HepG2 (cell line): ENCODE data around the gene NUP93. TPM values are rescaled to one million over a fixed set of nuclear protein-coding genes. Genes with fewer than 3 reads are reported as not detected.
A peak's percentile ranks its signal among the peaks of the same experiment; 100 is the strongest.

Experiments used
- ATAC-seq: fragments of 200-7000 bp; cut with Tn5 transposase; 3 replicates; pipeline ENCODE4 v1.9.1; 2020; ENCODE audit warnings: mild to moderate bottlenecking, moderate library complexity
- BruUV-seq: library from RNA; stranded (reverse); fragments of 400-500 nt; replicated peaks from 2 replicates; lab custom pipeline; 2021; lab: Mats Ljungman, UMichigan
- CTCF ChIA-PET: fragments of 300-600 bp; formaldehyde crosslinking; extraction: SDS; loops from one replicate; lab custom pipeline; 2021; ENCODE audit warnings: low total read pairs, inconsistent platforms, low intra/inter-chr PET ratio; lab: Yijun Ruan, JAX
- POLR2A ChIA-PET: fragments of 350-600 bp; sonication (Branson Sonifier 250); formaldehyde crosslinking; loops from one replicate; lab custom pipeline; 2020; ENCODE audit warnings: antibody characterized with exemption, inconsistent platforms; lab: Yijun Ruan, JAX
- DNase-seq: peaks from one replicate; pipeline ENCODE4 v3.0.0-alpha.2; 2015; ENCODE audit warnings: low spot score
- FAIRE-seq: peaks from 3 replicates; lab custom pipeline; 2011; peaks lifted over from hg19 to GRCh38; lab: Jason Lieb, UNC
- H2AFZ ChIP-seq: one replicate; pipeline ENCODE4 v1.6.1; 2011; ENCODE audit warnings: low read length, inconsistent platforms
- H3K27ac ChIP-seq: fragments of 300-600 bp; 3 replicates; pipeline ENCODE4 v1.8.0; 2011; ENCODE audit warnings: mixed run types, mild to moderate bottlenecking, mixed read lengths, low read length, inconsistent platforms; ENCODE audit not compliant: insufficient read depth; ENCODE audit errors: extremely low read length
- H3K27me3 ChIP-seq, 2 experiments: fragments of 200-600 bp in 1 of 2; 2 replicates in 1 of 2; 3 replicates in 1 of 2; pipeline versions ENCODE4 v1.6.0 to v1.8.0; 2011; ENCODE audit warnings: low read length in 2 of 2, mild to moderate bottlenecking in 2 of 2, moderate library complexity in 2 of 2, inconsistent platforms in 1 of 2; ENCODE audit not compliant: insufficient read depth in 2 of 2, control insufficient read depth in 1 of 2
- H3K36me3 ChIP-seq, 2 experiments: fragments of 200-600 bp in 1 of 2; replicated peaks in 1 of 2; 2 replicates in 1 of 2; 3 replicates in 1 of 2; pipeline versions ENCODE4 v1.5.1 to v1.8.0; 2011; ENCODE audit warnings: low read length in 2 of 2, inconsistent platforms in 1 of 2; ENCODE audit not compliant: insufficient read depth in 2 of 2, control insufficient read depth in 1 of 2
- H3K4me1 ChIP-seq: 2 replicates; pipeline ENCODE4 v1.5.1; 2012; ENCODE audit warnings: low read length, inconsistent platforms; ENCODE audit not compliant: insufficient read depth
- H3K4me2 ChIP-seq: 2 replicates; pipeline ENCODE4 v1.6.0; 2011; ENCODE audit warnings: low read depth, low read length, inconsistent platforms
- H3K4me3 ChIP-seq, 3 experiments: fragments of 200-600 bp in 1 of 3; sonication (generic), shearing (Covaris generic) in 1 of 3; replicated peaks in 1 of 3; 2 replicates each; pipeline ENCODE4 v1.5.1; 2011 to 2016; ENCODE audit warnings: low read length in 3 of 3, inconsistent platforms in 2 of 3, low read depth in 2 of 3, mild to moderate bottlenecking in 2 of 3, control low read depth in 1 of 3, mixed read lengths in 1 of 3; ENCODE audit not compliant: insufficient read depth in 1 of 3
- H3K79me2 ChIP-seq: one replicate; pipeline ENCODE4 v1.6.1; 2011; ENCODE audit warnings: low read length, inconsistent platforms; ENCODE audit not compliant: insufficient read depth
- H3K9ac ChIP-seq: 2 replicates; pipeline ENCODE4 v1.6.0; 2011; ENCODE audit warnings: mild to moderate bottlenecking, low read depth, low read length, inconsistent platforms; ENCODE audit not compliant: insufficient read depth
- H3K9me3 ChIP-seq: 2 replicates; pipeline ENCODE4 v1.5.1; 2012; ENCODE audit warnings: mild to moderate bottlenecking, low read length
- H4K20me1 ChIP-seq: 2 replicates; pipeline ENCODE4 v1.6.0; 2011; ENCODE audit warnings: inconsistent platforms, mild to moderate bottlenecking, low read length, moderate library complexity; ENCODE audit not compliant: insufficient read depth
- NBN ChIP-seq: fragments of 450-650 bp; conservative IDR thresholded peaks from 2 replicates; pipeline ENCODE4 v1.6.1; 2017
- SAP130 ChIP-seq: IDR thresholded peaks from 2 replicates; pipeline ENCODE4 v1.6.1; 2016; ENCODE audit warnings: low read depth
- SIN3B ChIP-seq: fragments of 150-350 bp; IDR thresholded peaks from 2 replicates; pipeline ENCODE4 v1.6.1; 2014; ENCODE audit warnings: low read length
- TBX2 ChIP-seq: sonication (generic); formaldehyde crosslinking; IDR thresholded peaks from 2 replicates; pipeline ENCODE4 v1.5.0; 2020; ENCODE audit warnings: missing genetic modification reagents, mild to moderate bottlenecking, borderline replicate concordance
- TFE3 ChIP-seq: IDR thresholded peaks from 2 replicates; pipeline ENCODE4 v1.6.1; 2016
- ZGPAT ChIP-seq: IDR thresholded peaks from 2 replicates; pipeline ENCODE4 v1.6.1; 2016; ENCODE audit warnings: mild to moderate bottlenecking
- ZNF772 ChIP-seq: sonication (generic); formaldehyde crosslinking; IDR thresholded peaks from 2 replicates; pipeline ENCODE4 v1.5.0; 2020; ENCODE audit warnings: mild to moderate bottlenecking, missing genetic modification reagents
- WGBS: methylation state at CpG from one replicate; pipeline ENCODE4 v1.1.6; 2017; ENCODE audit warnings: low lambda C conversion rate; 5-methylcytosine and 5-hydroxymethylcytosine counted together
- in situ Hi-C: cut with HindIII; loops from 2 replicates; pipeline ENCODE4 v1.10.0; 2017; ENCODE audit warnings: low pct_unique_long_range_greater_than_20kb; ENCODE audit not compliant: extremely low pct_ligation_motif_present
- intact Hi-C: fragments of 100-400 bp; cut with micrococcal nuclease; formaldehyde crosslinking; loops from one replicate; pipeline ENCODE4 v1.10.0; 2022; ENCODE audit not compliant: unreplicated experiment
- polyA plus RNA-seq, 8 experiments: library from polyadenylated mRNA; depleted of rRNA in 3 of 8; stranded (reverse) in 7 of 8; unstranded in 1 of 8; fragments of >200 nt; fragmentation: Illumina TruSeq in 4 of 8; extraction: Trizol in 4 of 8; gene quantifications; 2 replicates each; pipeline versions ENCODE4 v1.2.1 to v1.2.3, GENCODE V29; 2011 to 2016; ENCODE audit warnings: low read depth in 4 of 8, missing spikeins in 1 of 8, mixed read lengths in 1 of 8; ENCODE audit not compliant: insufficient read depth in 1 of 8
- total RNA-seq, 5 experiments: library from RNA; depleted of rRNA; stranded (reverse); fragments of >200 nt; fragmentation: Illumina TruSeq; extraction: Trizol; gene quantifications; 2 replicates each; pipeline ENCODE4 v1.2.3, GENCODE V29; 2016; ENCODE audit warnings: low read depth in 1 of 5
- TF ChIP-seq, protein P1 (sequence below): sonication (generic); formaldehyde crosslinking; IDR thresholded peaks from 2 replicates; pipeline ENCODE4 v1.4.0; 2020; ENCODE audit warnings: missing genetic modification reagents
- TF ChIP-seq, protein P2 (sequence below): sonication (generic); IDR thresholded peaks from 2 replicates; pipeline ENCODE4 v1.6.1; 2016; ENCODE audit warnings: low read depth, borderline replicate concordance

Gene NUP93
- total and polyA plus RNA-seq, 2 of the 13 experiments (the other 11 are each of a cell fraction or from before 2014, with no cell fraction given) = 58.5 to 140 TPM

GRCh38 chr16:56689171-56689570 is 40.8 kb upstream of the NUP93 start:
- TF ChIP-seq TBX2 (0 out of 2 replicates have a peak, but pooled peaks have one; percentile 16), TFE3 (no peak), SAP130 (CRISPR knock-in tag) (peak; percentile 32; the same call in 1 of the 2 replicates), NBN (no peak), SIN3B (no peak), ZGPAT (CRISPR knock-in tag) (no peak), ZNF772 (CRISPR knock-in tag) (no peak)
- TF ChIP-seq, protein P1, sequence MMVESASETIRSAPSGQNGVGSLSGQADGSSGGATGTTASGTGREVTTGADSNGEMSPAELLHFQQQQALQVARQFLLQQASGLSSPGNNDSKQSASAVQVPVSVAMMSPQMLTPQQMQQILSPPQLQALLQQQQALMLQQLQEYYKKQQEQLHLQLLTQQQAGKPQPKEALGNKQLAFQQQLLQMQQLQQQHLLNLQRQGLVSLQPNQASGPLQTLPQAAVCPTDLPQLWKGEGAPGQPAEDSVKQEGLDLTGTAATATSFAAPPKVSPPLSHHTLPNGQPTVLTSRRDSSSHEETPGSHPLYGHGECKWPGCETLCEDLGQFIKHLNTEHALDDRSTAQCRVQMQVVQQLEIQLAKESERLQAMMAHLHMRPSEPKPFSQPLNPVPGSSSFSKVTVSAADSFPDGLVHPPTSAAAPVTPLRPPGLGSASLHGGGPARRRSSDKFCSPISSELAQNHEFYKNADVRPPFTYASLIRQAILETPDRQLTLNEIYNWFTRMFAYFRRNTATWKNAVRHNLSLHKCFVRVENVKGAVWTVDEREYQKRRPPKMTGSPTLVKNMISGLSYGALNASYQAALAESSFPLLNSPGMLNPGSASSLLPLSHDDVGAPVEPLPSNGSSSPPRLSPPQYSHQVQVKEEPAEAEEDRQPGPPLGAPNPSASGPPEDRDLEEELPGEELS (CRISPR knock-in tag) = no peak
- TF ChIP-seq, protein P2, sequence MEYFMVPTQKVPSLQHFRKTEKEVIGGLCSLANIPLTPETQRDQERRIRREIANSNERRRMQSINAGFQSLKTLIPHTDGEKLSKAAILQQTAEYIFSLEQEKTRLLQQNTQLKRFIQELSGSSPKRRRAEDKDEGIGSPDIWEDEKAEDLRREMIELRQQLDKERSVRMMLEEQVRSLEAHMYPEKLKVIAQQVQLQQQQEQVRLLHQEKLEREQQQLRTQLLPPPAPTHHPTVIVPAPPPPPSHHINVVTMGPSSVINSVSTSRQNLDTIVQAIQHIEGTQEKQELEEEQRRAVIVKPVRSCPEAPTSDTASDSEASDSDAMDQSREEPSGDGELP = peak; percentile 67; the same call in 1 of the 2 replicates
- TF ChIP-seq, all 625 proteins: peak for 3
- intact Hi-C loops = no loop called here
- Histone ChIP-seq H3K9me3 (peaks cover 10% of the 10 kb centered on the region), H3K9ac (no peak overlapping the region), H3K4me2 (no peak overlapping the region), H3K4me1 (peaks cover 26% of the 10 kb centered on the region), H4K20me1 (no peaks in the 10 kb centered on the region), H3K36me3 (no peaks in the 10 kb centered on the region), H3K79me2 (no peaks in the 10 kb centered on the region), H3K27ac (no peak overlapping the region), H2AFZ (no peak overlapping the region), H3K27me3 (no peaks in the 10 kb centered on the region), H3K4me3 (no peak overlapping the region)
- ATAC-seq (peak; percentile 66), FAIRE-seq (no peak), DNase-seq (no peak)
- 3% methylated on average over 3 of the region's 3 CpGs for WGBS
- POLR2A ChIA-PET = no interaction called here
- BruUV-seq = no TSS peak
- in situ Hi-C loops = no loop called here
- CTCF ChIA-PET = no interaction called here
